HepG2 (cell line): ENCODE results near the gene SVOP. TPM values are rescaled to one million over a fixed set of nuclear protein-coding genes. Genes with fewer than 3 reads are reported as not detected.

Source experiments
- ATAC-seq: fragments of 200-7000 bp; cut with Tn5 transposase; 3 replicates; pipeline ENCODE4 v1.9.1; 2020; ENCODE audit warnings: mild to moderate bottlenecking, moderate library complexity
- BruUV-seq: library from RNA; stranded (reverse); fragments of 400-500 nt; replicated peaks from 2 replicates; lab custom pipeline; 2021; lab: Mats Ljungman, UMichigan
- CTCF ChIA-PET: fragments of 300-600 bp; formaldehyde crosslinking; extraction: SDS; loops from one replicate; lab custom pipeline; 2021; ENCODE audit warnings: low total read pairs, inconsistent platforms, low intra/inter-chr PET ratio; lab: Yijun Ruan, JAX
- POLR2A ChIA-PET: fragments of 350-600 bp; sonication (Branson Sonifier 250); formaldehyde crosslinking; loops from one replicate; lab custom pipeline; 2020; ENCODE audit warnings: antibody characterized with exemption, inconsistent platforms; lab: Yijun Ruan, JAX
- DNase-seq: peaks from one replicate; pipeline ENCODE4 v3.0.0-alpha.2; 2015; ENCODE audit warnings: low spot score
- FAIRE-seq: peaks from 3 replicates; lab custom pipeline; 2011; peaks lifted over from hg19 to GRCh38; lab: Jason Lieb, UNC
- H2AFZ ChIP-seq: one replicate; pipeline ENCODE4 v1.6.1; 2011; ENCODE audit warnings: low read length, inconsistent platforms
- H3K27ac ChIP-seq: fragments of 300-600 bp; 3 replicates; pipeline ENCODE4 v1.8.0; 2011; ENCODE audit warnings: mixed run types, mild to moderate bottlenecking, mixed read lengths, low read length, inconsistent platforms; ENCODE audit not compliant: insufficient read depth; ENCODE audit errors: extremely low read length
- H3K27me3 ChIP-seq, 2 experiments: fragments of 200-600 bp in 1 of 2; 2 replicates in 1 of 2; 3 replicates in 1 of 2; pipeline versions ENCODE4 v1.6.0 to v1.8.0; 2011; ENCODE audit warnings: low read length in 2 of 2, mild to moderate bottlenecking in 2 of 2, moderate library complexity in 2 of 2, inconsistent platforms in 1 of 2; ENCODE audit not compliant: insufficient read depth in 2 of 2, control insufficient read depth in 1 of 2
- H3K36me3 ChIP-seq, 2 experiments: fragments of 200-600 bp in 1 of 2; replicated peaks in 1 of 2; 2 replicates in 1 of 2; 3 replicates in 1 of 2; pipeline versions ENCODE4 v1.5.1 to v1.8.0; 2011; ENCODE audit warnings: low read length in 2 of 2, inconsistent platforms in 1 of 2; ENCODE audit not compliant: insufficient read depth in 2 of 2, control insufficient read depth in 1 of 2
- H3K4me1 ChIP-seq: 2 replicates; pipeline ENCODE4 v1.5.1; 2012; ENCODE audit warnings: low read length, inconsistent platforms; ENCODE audit not compliant: insufficient read depth
- H3K4me2 ChIP-seq: 2 replicates; pipeline ENCODE4 v1.6.0; 2011; ENCODE audit warnings: low read depth, low read length, inconsistent platforms
- H3K4me3 ChIP-seq, 3 experiments: fragments of 200-600 bp in 1 of 3; sonication (generic), shearing (Covaris generic) in 1 of 3; replicated peaks in 1 of 3; 2 replicates each; pipeline ENCODE4 v1.5.1; 2011 to 2016; ENCODE audit warnings: low read length in 3 of 3, inconsistent platforms in 2 of 3, low read depth in 2 of 3, mild to moderate bottlenecking in 2 of 3, control low read depth in 1 of 3, mixed read lengths in 1 of 3; ENCODE audit not compliant: insufficient read depth in 1 of 3
- H3K79me2 ChIP-seq: one replicate; pipeline ENCODE4 v1.6.1; 2011; ENCODE audit warnings: low read length, inconsistent platforms; ENCODE audit not compliant: insufficient read depth
- H3K9ac ChIP-seq: 2 replicates; pipeline ENCODE4 v1.6.0; 2011; ENCODE audit warnings: mild to moderate bottlenecking, low read depth, low read length, inconsistent platforms; ENCODE audit not compliant: insufficient read depth
- H3K9me3 ChIP-seq: 2 replicates; pipeline ENCODE4 v1.5.1; 2012; ENCODE audit warnings: mild to moderate bottlenecking, low read length
- H4K20me1 ChIP-seq: 2 replicates; pipeline ENCODE4 v1.6.0; 2011; ENCODE audit warnings: inconsistent platforms, mild to moderate bottlenecking, low read length, moderate library complexity; ENCODE audit not compliant: insufficient read depth
- ETS1 ChIP-seq: sonication (generic); formaldehyde crosslinking; IDR thresholded peaks from 2 replicates; pipeline ENCODE4 v1.4.0; 2020; ENCODE audit warnings: missing genetic modification reagents
- KDM6A ChIP-seq: IDR thresholded peaks from 2 replicates; pipeline ENCODE4 v1.6.1; 2016; ENCODE audit warnings: low read depth
- TOE1 ChIP-seq: sonication (generic); formaldehyde crosslinking; IDR thresholded peaks from 2 replicates; pipeline ENCODE4 v1.4.0; 2020; ENCODE audit warnings: mild to moderate bottlenecking, missing genetic modification reagents
- ZMYM3 ChIP-seq: sonication (generic); formaldehyde crosslinking; IDR thresholded peaks from 2 replicates; pipeline ENCODE4 v1.5.1; 2020; ENCODE audit warnings: mild to moderate bottlenecking, missing genetic modification reagents
- ZNF143 ChIP-seq: sonication (generic); formaldehyde crosslinking; IDR thresholded peaks from 2 replicates; pipeline ENCODE4 v1.4.0; 2020; ENCODE audit warnings: missing genetic modification reagents
- ZNF263 ChIP-seq: sonication (generic); formaldehyde crosslinking; IDR thresholded peaks from 2 replicates; pipeline ENCODE4 v1.4.0; 2020; ENCODE audit warnings: missing genetic modification reagents
- ZNF335 ChIP-seq: sonication (generic); formaldehyde crosslinking; IDR thresholded peaks from 2 replicates; pipeline ENCODE4 v1.4.0; 2020; ENCODE audit warnings: missing genetic modification reagents
- ZNF768 ChIP-seq: sonication (generic); formaldehyde crosslinking; IDR thresholded peaks from 2 replicates; pipeline ENCODE4 v1.4.0; 2020; ENCODE audit warnings: missing genetic modification reagents
- WGBS: methylation state at CpG from one replicate; pipeline ENCODE4 v1.1.6; 2017; ENCODE audit warnings: low lambda C conversion rate; 5-methylcytosine and 5-hydroxymethylcytosine counted together
- in situ Hi-C: cut with HindIII; loops from 2 replicates; pipeline ENCODE4 v1.10.0; 2017; ENCODE audit warnings: low pct_unique_long_range_greater_than_20kb; ENCODE audit not compliant: extremely low pct_ligation_motif_present
- intact Hi-C: fragments of 100-400 bp; cut with micrococcal nuclease; formaldehyde crosslinking; loops from one replicate; pipeline ENCODE4 v1.10.0; 2022; ENCODE audit not compliant: unreplicated experiment
- polyA plus RNA-seq, 8 experiments: library from polyadenylated mRNA; depleted of rRNA in 3 of 8; stranded (reverse) in 7 of 8; unstranded in 1 of 8; fragments of >200 nt; fragmentation: Illumina TruSeq in 4 of 8; extraction: Trizol in 4 of 8; gene quantifications; 2 replicates each; pipeline versions ENCODE4 v1.2.1 to v1.2.3, GENCODE V29; 2011 to 2016; ENCODE audit warnings: low read depth in 4 of 8, missing spikeins in 1 of 8, mixed read lengths in 1 of 8; ENCODE audit not compliant: insufficient read depth in 1 of 8
- small RNA-seq, 3 experiments: library from RNA; depleted of rRNA; stranded (forward); fragments of <200 nt; gene quantifications; one replicate each; pipeline ENCODE3, GENCODE V24; 2012; ENCODE audit warnings: low read depth in 2 of 3, low replicate concordance in 1 of 3; ENCODE audit not compliant: insufficient read length in 3 of 3, insufficient read depth in 2 of 3
- total RNA-seq, 5 experiments: library from RNA; depleted of rRNA; stranded (reverse); fragments of >200 nt; fragmentation: Illumina TruSeq; extraction: Trizol; gene quantifications; 2 replicates each; pipeline ENCODE4 v1.2.3, GENCODE V29; 2016; ENCODE audit warnings: low read depth in 1 of 5

Gene SVOP
- total and polyA plus RNA-seq, 2 of the 13 experiments (the other 11 are each of a cell fraction or from before 2014, with no cell fraction given), result not detected

GRCh38 chr12:108858311-108859074 is 162.4 kb downstream of the SVOP start:
- 3% methylated on average over 15 of the region's 18 CpGs for WGBS

More at GRCh38 chr12:108858311-108859074, 162.4 kb downstream of the SVOP start:
- H3K27ac ChIP-seq, result no peak overlapping the region
- CTCF ChIA-PET, result no interaction called here
- BruUV-seq, result no TSS peak
- peaks cover 32% of the 10 kb centered on the region for H3K4me1 ChIP-seq
- intact Hi-C loops (loop anchor here (5.0 kb wide), 1 partner anchor 296 kb away; the partner anchor contains the start of genes ISCU and SART3), in situ Hi-C loops (no loop called here)
- FAIRE-seq (no peak), ATAC-seq (peak; percentile 4; the same call in 2 of the 3 replicates), DNase-seq (no peak)
- H3K9me3 ChIP-seq, result 0 out of 2 replicates have a peak, but pooled peaks cover 3% of the 10 kb centered on the region
- H3K4me2 ChIP-seq, result peak overlapping the region; percentile 99
- peaks cover 3% of the 10 kb centered on the region; the same call in 1 of the 2 replicates for H4K20me1 ChIP-seq
- peak overlapping the region; percentile 72 for H2AFZ ChIP-seq
- peaks cover 0 to 1% of the 10 kb centered on the region in 2 experiments; a peak in 1 of 5 replicates for H3K36me3 ChIP-seq
- H3K27me3 ChIP-seq, result peaks cover 4 to 6% of the 10 kb centered on the region in 2 experiments; a peak in 1 of 5 replicates
- peaks cover 14% of the 10 kb centered on the region for H3K79me2 ChIP-seq
- H3K9ac ChIP-seq, result peak overlapping the region; percentile 29; the same call in 1 of the 2 replicates
- peak overlapping the region; percentile 47 to 89 (median 63) for H3K4me3 ChIP-seq
- TF ChIP-seq ZNF335 (CRISPR knock-in tag), result 0 out of 2 replicates have a peak, but pooled peaks have one; percentile 30
- TF ChIP-seq ETS1 (CRISPR knock-in tag), result no peak
- peak; percentile 85 for TF ChIP-seq ZNF263 (CRISPR knock-in tag)
- TF ChIP-seq KDM6A (CRISPR knock-in tag), result no peak
- TF ChIP-seq ZMYM3 (CRISPR knock-in tag), result 0 out of 2 replicates have a peak, but pooled peaks have one; percentile 4
- 0 out of 2 replicates have a peak, but pooled peaks have one; percentile 26 for TF ChIP-seq ZNF143 (CRISPR knock-in tag)
- TF ChIP-seq ZNF768 (CRISPR knock-in tag), result peak; percentile 84
- TF ChIP-seq TOE1 (CRISPR knock-in tag), result no peak
- TF ChIP-seq, all 625 proteins: peak for 5
- POLR2A ChIA-PET, result interaction anchor here (0.7 kb wide), 1 partner anchor 257 kb away, joined by 3 read pairs; no protein-coding TSS in a partner anchor

Small RNAs within 50 kb of the gene (small RNA-seq; reads per million reads assigned to genes)
- gene AC190387.1 (0 reads per million in 3 experiments), gene RNA5SP372 (0 reads per million in 3 experiments), gene RNU6-361P (0 reads per million in 3 experiments)

Other genes with a start within 250 kb of the SVOP start
- 4.5 and 4.8 TPM in 2 replicates for gene SSH1, start 163.5 kb downstream of the SVOP start, total RNA-seq (2016; rRNA removed; fragmentation: Illumina TruSeq; extraction: Trizol)
- 4.3 and 4.9 TPM in 2 replicates for gene SSH1, start 163.5 kb downstream of the SVOP start, polyA plus RNA-seq (2011; rRNA removed)
- 0.82 and 1.1 TPM in 2 replicates for gene DAO, start 141.0 kb downstream of the SVOP start, total RNA-seq (2016; rRNA removed; fragmentation: Illumina TruSeq; extraction: Trizol)
- 0.34 and 0.48 TPM in 2 replicates for gene DAO, start 141.0 kb downstream of the SVOP start, polyA plus RNA-seq (2011; rRNA removed)
- gene USP30, start 31.5 kb upstream of the SVOP start, total RNA-seq (2016; rRNA removed; fragmentation: Illumina TruSeq; extraction: Trizol), result 9.2 and 11.2 TPM in 2 replicates
- 18.4 and 20.8 TPM in 2 replicates for gene USP30, start 31.5 kb upstream of the SVOP start, polyA plus RNA-seq (2011; rRNA removed)
- 40.5 and 46.7 TPM in 2 replicates for gene ALKBH2, start 72.4 kb upstream of the SVOP start, total RNA-seq (2016; rRNA removed; fragmentation: Illumina TruSeq; extraction: Trizol)
- gene ALKBH2, start 72.4 kb upstream of the SVOP start, polyA plus RNA-seq (2011; rRNA removed), result 19.2 and 21.0 TPM in 2 replicates
- 114 and 144 TPM in 2 replicates for gene UNG, start 76.5 kb upstream of the SVOP start, total RNA-seq (2016; rRNA removed; fragmentation: Illumina TruSeq; extraction: Trizol)
- 20.5 and 23.3 TPM in 2 replicates for gene UNG, start 76.5 kb upstream of the SVOP start, polyA plus RNA-seq (2011; rRNA removed)
- gene ACACB, start 95.5 kb upstream of the SVOP start, total RNA-seq (2016; rRNA removed; fragmentation: Illumina TruSeq; extraction: Trizol), result 6.0 and 8.6 TPM in 2 replicates
- gene ACACB, start 95.5 kb upstream of the SVOP start, polyA plus RNA-seq (2011; rRNA removed), result 6.2 and 6.4 TPM in 2 replicates